ENCODE measurements around the gene VPS37C.

GRCh38 chr11:61151545-61152252, 9.5 kb downstream of the VPS37C start:
- no peak for TF ChIP-seq CTCF (conservative IDR thresholded peaks at IDR 0.05; ENCODE audit: low read depth, low read length)
- TF ChIP-seq EZH2 (IDR thresholded peaks at IDR 0.05; ENCODE audit: borderline replicate concordance, low read depth, low read length, poor library complexity, severe bottlenecking) = no peak

Data from A673 (cell line).